DND-41 (cell line): ENCODE measurements around the gene TMEM186.

Experiments used
- ATAC-seq: fragments of 200-7000 bp; cut with Tn5 transposase; 3 replicates; pipeline ENCODE4 v1.9.1; 2021; ENCODE audit warnings: low read depth; ENCODE audit not compliant: insufficient read depth
- DNase-seq: peaks from one replicate; pipeline ENCODE4 v3.0.0-alpha.2; 2020
- H2AFZ ChIP-seq: 2 replicates; pipeline ENCODE4 v1.6.0; 2012; ENCODE audit warnings: low read depth, low read length
- H3K27ac ChIP-seq: 2 replicates; pipeline ENCODE4 v1.5.1; 2012; ENCODE audit warnings: low read length, inconsistent platforms
- H3K27me3 ChIP-seq: fragments of 200-600 bp; sonication (generic); 2 replicates; pipeline ENCODE4 v1.6.0; 2012; ENCODE audit warnings: low read length, mild to moderate bottlenecking, inconsistent platforms; ENCODE audit not compliant: insufficient read depth, poor library complexity
- H3K36me3 ChIP-seq: 2 replicates; pipeline ENCODE4 v1.5.1; 2012; ENCODE audit warnings: low read length, inconsistent platforms; ENCODE audit not compliant: insufficient read depth
- H3K4me1 ChIP-seq: 2 replicates; pipeline ENCODE4 v1.5.1; 2012; ENCODE audit warnings: mild to moderate bottlenecking, low read length; ENCODE audit not compliant: insufficient read depth
- H3K4me2 ChIP-seq: 2 replicates; pipeline ENCODE4 v1.6.0; 2012; ENCODE audit warnings: mild to moderate bottlenecking, moderate library complexity, low read length, inconsistent platforms; ENCODE audit not compliant: insufficient read depth
- H3K4me3 ChIP-seq, 2 experiments: fragments of 200-600 bp in 1 of 2; shearing (Covaris generic) in 1 of 2; 2 replicates each; pipeline ENCODE4 v1.5.1; 2012 to 2016; ENCODE audit warnings: inconsistent platforms in 2 of 2, low read length in 2 of 2, mild to moderate bottlenecking in 2 of 2, low read depth in 1 of 2, moderate library complexity in 1 of 2
- H3K79me2 ChIP-seq: 2 replicates; pipeline ENCODE4 v1.6.0; 2012; ENCODE audit warnings: low read length, inconsistent platforms; ENCODE audit not compliant: insufficient read depth
- H3K9ac ChIP-seq: 2 replicates; pipeline ENCODE4 v1.6.0; 2012; ENCODE audit warnings: low read depth, mild to moderate bottlenecking, inconsistent platforms, low read length, moderate library complexity
- H3K9me3 ChIP-seq: 2 replicates; pipeline ENCODE4 v1.5.1; 2012; ENCODE audit warnings: low read length, moderate library complexity, mild to moderate bottlenecking, inconsistent platforms; ENCODE audit not compliant: insufficient read depth, severe bottlenecking
- H4K20me1 ChIP-seq: 2 replicates; pipeline ENCODE4 v1.6.0; 2012; ENCODE audit warnings: low read length; ENCODE audit not compliant: insufficient read depth
- CTCF ChIP-seq: IDR thresholded peaks from 2 replicates; pipeline ENCODE4 v1.5.1; 2012; ENCODE audit warnings: borderline replicate concordance, low read length, moderate library complexity, mild to moderate bottlenecking; ENCODE audit not compliant: poor library complexity, severe bottlenecking; ENCODE audit errors: extremely low read depth
- EZH2 ChIP-seq: IDR thresholded peaks from 3 replicates; pipeline ENCODE4 v1.6.1; 2012; ENCODE audit warnings: borderline replicate concordance, low read depth, mild to moderate bottlenecking, moderate library complexity, low read length, inconsistent platforms; ENCODE audit not compliant: severe bottlenecking

The TMEM186 gene

GRCh38 chr16:8819411-8820034, 22.1 kb upstream of the TMEM186 start:
- no peak for TF ChIP-seq CTCF
- TF ChIP-seq EZH2 = no peak
- Histone ChIP-seq H4K20me1 (peaks cover 19% of the 10 kb centered on the region; the same call in 1 of the 2 replicates), H3K4me1 (peaks cover 32% of the 10 kb centered on the region), H2AFZ (no peak overlapping the region), H3K9ac (no peak overlapping the region), H3K4me3 (no peak overlapping the region), H3K79me2 (peaks cover 57% of the 10 kb centered on the region), H3K36me3 (peaks cover 84% of the 10 kb centered on the region), H3K27me3 (no peaks in the 10 kb centered on the region), H3K27ac (0 out of 2 replicates have a peak overlapping the region, but pooled peaks have one; percentile 18), H3K4me2 (no peak overlapping the region), H3K9me3 (no peaks in the 10 kb centered on the region)
- ATAC-seq (no peak), DNase-seq (no peak)

- no peak overlapping the region for H3K9ac ChIP-seq
- H3K4me3 ChIP-seq = no peak overlapping the region
- H3K79me2 ChIP-seq = peaks cover 58% of the 10 kb centered on the region
- peaks cover 17% of the 10 kb centered on the region; the same call in 1 of the 2 replicates for H4K20me1 ChIP-seq
- peaks cover 84% of the 10 kb centered on the region for H3K36me3 ChIP-seq
- peak overlapping the region; percentile 53 for H3K27ac ChIP-seq
- peaks cover 39% of the 10 kb centered on the region for H3K4me1 ChIP-seq
- H2AFZ ChIP-seq = no peak overlapping the region
- no peaks in the 10 kb centered on the region for H3K27me3 ChIP-seq
- no peaks in the 10 kb centered on the region for H3K9me3 ChIP-seq
- TF ChIP-seq EZH2 = no peak
- TF ChIP-seq CTCF = no peak
- DNase-seq (no peak), ATAC-seq (no peak)
- no peak overlapping the region for H3K4me2 ChIP-seq
Measured at GRCh38 chr16:8818504-8819270, 21.2 kb upstream of the TMEM186 start.

DNA sequence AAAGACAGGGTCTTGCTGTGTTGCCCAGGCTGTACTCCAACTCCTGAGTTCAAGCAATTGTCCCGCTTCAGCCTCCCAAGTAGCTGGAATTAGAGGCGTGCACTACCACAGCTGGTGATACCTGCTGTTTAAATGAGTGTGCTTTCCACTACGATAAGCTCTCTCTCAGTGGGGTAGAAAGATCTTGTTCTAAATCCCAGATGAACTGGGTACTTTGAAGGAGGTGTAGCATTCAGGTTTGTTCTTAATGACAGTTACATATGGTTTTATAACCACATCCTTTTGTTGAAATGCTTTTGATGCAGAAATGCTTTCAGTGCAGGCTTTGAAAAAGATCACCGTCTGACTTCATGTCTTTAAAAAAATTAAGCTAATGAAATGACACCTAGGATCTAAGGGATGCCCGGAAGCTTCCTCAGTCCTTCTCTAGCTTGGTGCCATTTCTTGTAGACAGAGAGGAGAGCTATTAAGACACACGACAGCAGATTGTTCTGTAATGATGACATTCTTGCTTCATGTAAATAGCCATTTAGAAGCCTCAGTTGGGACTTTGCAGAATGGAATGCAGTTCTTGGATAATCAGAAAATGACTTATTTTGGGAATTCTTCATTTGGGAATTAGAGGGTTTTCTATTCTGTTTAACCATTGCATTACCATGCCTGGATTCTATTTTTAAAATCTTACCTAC, 19.7 kb upstream of the TMEM186 start:
- no peak overlapping the region for H3K4me3 ChIP-seq
- peak overlapping the region; percentile 4; the same call in 1 of the 2 replicates for H3K4me2 ChIP-seq
- peaks cover 16% of the 10 kb centered on the region; the same call in 1 of the 2 replicates for H4K20me1 ChIP-seq
- H3K4me1 ChIP-seq = peaks cover 39% of the 10 kb centered on the region
- H3K27me3 ChIP-seq = no peaks in the 10 kb centered on the region
- ATAC-seq (peak; percentile 94), DNase-seq (peak; percentile 58)
- no peak overlapping the region for H2AFZ ChIP-seq
- no peaks in the 10 kb centered on the region for H3K9me3 ChIP-seq
- H3K36me3 ChIP-seq = peaks cover 84% of the 10 kb centered on the region
- TF ChIP-seq EZH2 (no peak), CTCF (no peak)
- peaks cover 50% of the 10 kb centered on the region for H3K79me2 ChIP-seq
- H3K9ac ChIP-seq = peak overlapping the region; percentile 14; the same call in 1 of the 2 replicates
- H3K27ac ChIP-seq = peak overlapping the region; percentile 77
